Gastroesophageal sphincter (tissue), 4 donors: ENCODE data around the gene MVK. TPM values are rescaled to one million over a fixed set of nuclear protein-coding genes. Genes with fewer than 3 reads are reported as not detected.

Source experiments
- ATAC-seq: fragments of 150-250 bp; one replicate; pipeline ENCODE4 v1.9.1; 2016; ENCODE audit warnings: mild to moderate bottlenecking, moderate library complexity
- H3K27ac ChIP-seq, 4 donors: fragments of 200-600 bp; sonication (generic) in 3 of 4; 1 replicate in 3 of 4; 2 replicates in 1 of 4; pipeline ENCODE4 v1.5.1; 2016 to 2019
- H3K27me3 ChIP-seq: fragments of 200-600 bp; sonication (generic); one replicate; pipeline ENCODE4 v1.5.1; 2019
- H3K36me3 ChIP-seq, 2 donors: fragments of 200-600 bp; sonication (generic); one replicate each; pipeline ENCODE4 v1.5.1; 2019; ENCODE audit warnings: control low read depth in 1 of 2
- H3K4me1 ChIP-seq, 3 donors: fragments of 200-600 bp; sonication (generic); 1 replicate in 2 of 3; 2 replicates in 1 of 3; pipeline ENCODE4 v1.5.1; 2016 to 2019; ENCODE audit warnings: control low read depth in 2 of 3
- H3K4me3 ChIP-seq, 2 donors: fragments of 200-600 bp; sonication (generic); one replicate each; pipeline ENCODE4 v1.5.1; 2019; ENCODE audit warnings: mild to moderate bottlenecking in 1 of 2, moderate library complexity in 1 of 2
- H3K9me3 ChIP-seq, 3 donors: fragments of 200-600 bp; sonication (generic); one replicate each; pipeline ENCODE4 v1.5.1; 2017 to 2019; ENCODE audit warnings: control low read depth in 2 of 3
- CTCF ChIP-seq, 4 experiments: fragments of 200-600 bp in 2 of 4; fragments of 450-650 bp in 2 of 4; sonication (generic) in 1 of 4; IDR thresholded peaks; one replicate each; pipeline ENCODE4 v1.5.1; 2017 to 2019; ENCODE audit warnings: antibody characterized with exemption in 4 of 4, mild to moderate bottlenecking in 2 of 4, moderate library complexity in 2 of 4
- EP300 ChIP-seq: sonication (generic); formaldehyde crosslinking; IDR thresholded peaks from one replicate; pipeline ENCODE4 v1.6.1; 2017; ENCODE audit warnings: antibody characterized with exemption, mild to moderate bottlenecking
- POLR2A ChIP-seq, 2 donors: fragments of 450-650 bp; IDR thresholded peaks; one replicate each; pipeline ENCODE4 v1.6.1; 2017; ENCODE audit warnings: antibody characterized with exemption in 2 of 2, mild to moderate bottlenecking in 2 of 2, moderate library complexity in 1 of 2
- POLR2AphosphoS5 ChIP-seq: sonication (generic); formaldehyde crosslinking; IDR thresholded peaks from one replicate; pipeline ENCODE4 v1.6.1; 2017; ENCODE audit warnings: antibody characterized with exemption
- WGBS, 2 donors: methylation state at CpG; one replicate each; pipeline ENCODE4 v1.1.5; 2018; ENCODE audit warnings: low coverage in 1 of 2; 5-methylcytosine and 5-hydroxymethylcytosine counted together
- total RNA-seq, 4 donors: library from RNA; depleted of rRNA; stranded (reverse); fragments of >200 nt; gene quantifications; one replicate each; pipeline ENCODE4 v1.1.0, GENCODE V29; 2016

MVK gene
- total RNA-seq, 4 donors from 2014 or later, result 6.2 to 18.2 (median 10.4) TPM

- Histone ChIP-seq H3K27ac (no peak overlapping the region), H3K4me3 (no peak overlapping the region), H3K36me3 (no peaks in the 10 kb centered on the region), H3K9me3 (no peaks in the 10 kb centered on the region), H3K27me3 (peaks cover 75% of the 10 kb centered on the region), H3K4me1 (no peaks in the 10 kb centered on the region)
- no peak for ATAC-seq
- TF ChIP-seq CTCF (IDR thresholded peaks at IDR 0.05) (no peak), POLR2AphosphoS5 (no peak), EP300 (no peak), POLR2A (IDR thresholded peaks at IDR 0.05) (no peak)
- WGBS, 2 donors, result 41 to 43% methylated on average over 2 to 5 of the region's 11 CpGs
Observed at GRCh38 chr12:109645194-109645593, 71.6 kb downstream of the MVK start.

GRCh38 chr12:109645708-109646107 is 72.1 kb downstream of the MVK start:
- ATAC-seq, result no peak
- no peaks in the 10 kb centered on the region for H3K4me1 ChIP-seq
- no peaks in the 10 kb centered on the region for H3K9me3 ChIP-seq
- 44 to 87% methylated on average over 3 to 8 of the region's 11 CpGs for WGBS, 2 donors
- no peak overlapping the region for H3K27ac ChIP-seq
- H3K27me3 ChIP-seq, result peaks cover 80% of the 10 kb centered on the region
- no peaks in the 10 kb centered on the region for H3K36me3 ChIP-seq
- TF ChIP-seq POLR2A (IDR thresholded peaks at IDR 0.05) (no peak), EP300 (no peak), POLR2AphosphoS5 (no peak), CTCF (IDR thresholded peaks at IDR 0.05) (no peak)
- H3K4me3 ChIP-seq, result no peak overlapping the region

Other genes starting within 250 kb of the MVK start
- gene MYO1H, start 225.9 kb upstream of the MVK start, total RNA-seq, result not detected
- gene KCTD10, start 96.5 kb upstream of the MVK start, total RNA-seq, result 100 to 1,000 TPM in 1 of 4 donors, 10 to 100 TPM in 3; 76.8 to 104 (median 94.5) TPM
- 10 to 100 TPM; 45.2 to 63.6 (median 62.8) TPM for gene UBE3B, start 96.2 kb upstream of the MVK start, total RNA-seq
- 10 to 100 TPM; 22.3 to 39.6 (median 31.1) TPM for gene MMAB, start 290 bp upstream of the MVK start, total RNA-seq
- 1 to 10 TPM in 2 of 4 donors, under 1 TPM in 2; 0.54 to 3.7 (median 0.92) TPM for gene FAM222A, start 140.0 kb downstream of the MVK start, total RNA-seq